Karpas-422 (cell line): ENCODE results near the gene IGFBPL1. TPM values are rescaled to one million over a fixed set of nuclear protein-coding genes. Genes with fewer than 3 reads are reported as not detected.
"Not testable (repeated sequence)": the region's sequence is repeated elsewhere in the genome, so short reads cannot be mapped to it uniquely, and the experiment has no call there.

ENCODE experiments used
- DNase-seq: peaks from one replicate; pipeline ENCODE4 v3.0.0-alpha.2; 2015
- H2AFZ ChIP-seq: fragments of 200-600 bp; sonication (generic); 2 replicates; pipeline ENCODE4 v1.6.1; 2014; ENCODE audit warnings: antibody characterized with exemption, low read length, mixed read lengths
- H3K27ac ChIP-seq: fragments of 200-600 bp; sonication (generic); 2 replicates; pipeline ENCODE4 v1.5.1; 2014; ENCODE audit warnings: mild to moderate bottlenecking, low read length, moderate library complexity
- H3K27me3 ChIP-seq: fragments of 200-600 bp; sonication (generic); 2 replicates; pipeline ENCODE4 v1.6.1; 2014; ENCODE audit warnings: low read length, mixed read lengths
- H3K36me3 ChIP-seq: fragments of 200-600 bp; sonication (generic); 2 replicates; pipeline ENCODE4 v1.6.1; 2014; ENCODE audit warnings: low read length, mixed read lengths; ENCODE audit not compliant: insufficient read depth
- H3K4me1 ChIP-seq: fragments of 200-600 bp; sonication (generic); 2 replicates; pipeline ENCODE4 v1.6.1; 2014; ENCODE audit warnings: mild to moderate bottlenecking, low read length, mixed read lengths
- H3K4me2 ChIP-seq: fragments of 200-600 bp; sonication (generic); 2 replicates; pipeline ENCODE4 v1.6.1; 2014; ENCODE audit warnings: low read length, low read depth, mild to moderate bottlenecking; ENCODE audit not compliant: poor library complexity, severe bottlenecking
- H3K4me3 ChIP-seq: fragments of 200-600 bp; sonication (generic); 2 replicates; pipeline ENCODE4 v1.5.1; 2014; ENCODE audit warnings: mild to moderate bottlenecking, antibody characterized with exemption, low read length, mixed read lengths
- H3K79me2 ChIP-seq: fragments of 200-600 bp; sonication (generic); 2 replicates; pipeline ENCODE4 v1.6.1; 2014; ENCODE audit warnings: mild to moderate bottlenecking, low read length, mixed read lengths
- H3K9ac ChIP-seq: fragments of 200-600 bp; sonication (generic); 2 replicates; pipeline ENCODE4 v1.6.0; 2014; ENCODE audit warnings: low read length
- H3K9me2 ChIP-seq: fragments of 200-600 bp; sonication (generic), shearing (Covaris generic); replicated peaks from 2 replicates; pipeline ENCODE4 v1.6.0; 2014; ENCODE audit warnings: mild to moderate bottlenecking, low read length, moderate library complexity; ENCODE audit not compliant: insufficient read depth
- H3K9me3 ChIP-seq: fragments of 300-700, 200-600 bp; sonication (generic); 2 replicates; pipeline ENCODE4 v1.6.1; 2014; ENCODE audit warnings: low read length, mixed read lengths
- H4K20me1 ChIP-seq: fragments of 200-600 bp; sonication (generic); 2 replicates; pipeline ENCODE4 v1.6.1; 2014; ENCODE audit warnings: mild to moderate bottlenecking, antibody characterized with exemption, low read length, low read depth; ENCODE audit not compliant: insufficient read depth
- total RNA-seq: library from RNA; depleted of rRNA; stranded (reverse); fragments of >200 nt; shearing (Covaris generic); gene quantifications from 2 replicates; pipeline ENCODE4 v1.2.3, GENCODE V29; 2014; ENCODE audit warnings: low replicate concordance; rRNA removed

IGFBPL1 gene, protein sequence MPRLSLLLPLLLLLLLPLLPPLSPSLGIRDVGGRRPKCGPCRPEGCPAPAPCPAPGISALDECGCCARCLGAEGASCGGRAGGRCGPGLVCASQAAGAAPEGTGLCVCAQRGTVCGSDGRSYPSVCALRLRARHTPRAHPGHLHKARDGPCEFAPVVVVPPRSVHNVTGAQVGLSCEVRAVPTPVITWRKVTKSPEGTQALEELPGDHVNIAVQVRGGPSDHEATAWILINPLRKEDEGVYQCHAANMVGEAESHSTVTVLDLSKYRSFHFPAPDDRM
- total RNA-seq = not detected in 2 replicates

DNA sequence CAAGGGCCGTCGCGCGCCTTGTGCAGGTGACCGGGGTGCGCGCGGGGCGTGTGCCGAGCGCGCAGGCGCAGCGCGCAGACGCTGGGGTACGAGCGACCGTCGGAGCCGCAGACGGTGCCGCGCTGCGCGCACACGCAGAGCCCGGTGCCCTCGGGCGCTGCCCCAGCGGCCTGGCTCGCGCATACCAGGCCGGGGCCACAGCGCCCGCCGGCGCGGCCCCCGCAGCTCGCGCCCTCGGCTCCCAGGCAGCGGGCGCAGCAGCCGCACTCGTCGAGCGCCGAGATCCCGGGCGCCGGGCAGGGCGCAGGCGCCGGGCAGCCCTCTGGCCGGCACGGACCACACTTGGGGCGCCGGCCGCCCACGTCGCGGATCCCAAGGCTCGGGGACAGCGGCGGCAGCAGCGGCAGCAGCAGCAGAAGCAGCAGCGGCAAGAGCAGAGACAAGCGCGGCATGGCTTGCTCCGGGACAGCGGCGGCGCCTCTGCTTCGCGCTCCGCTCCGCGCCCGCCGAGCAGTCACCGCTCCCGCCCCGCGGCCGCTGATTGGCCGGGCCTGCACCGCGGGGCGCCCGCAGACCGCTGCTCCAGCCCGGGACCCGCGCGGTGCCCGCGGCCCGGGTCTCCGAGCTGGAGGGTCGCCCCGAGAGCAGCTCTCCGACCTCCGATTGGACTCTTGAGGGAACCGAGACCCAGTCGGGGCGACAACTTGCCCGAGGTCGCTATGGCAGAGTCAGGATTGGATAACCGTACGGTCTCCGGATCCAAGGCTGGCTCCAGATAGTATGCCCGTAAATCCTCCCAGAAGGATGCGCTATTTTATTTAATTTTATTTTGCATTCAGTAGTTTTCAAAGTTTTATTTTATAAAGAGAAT lies at the start of gene IGFBPL1:
TSS of gene IGFBPL1 (minus strand) at position 482 of the 871 bp plus-strand sequence. CDS start at position 452, 30 bp downstream.
- no peaks in the 10 kb centered on the region for H3K27me3 ChIP-seq
- H2AFZ ChIP-seq = no peak within 1 kb of the TSS
- H3K4me3 ChIP-seq = no peak within 1 kb of the TSS
- no peaks in the 10 kb centered on the region for H3K4me1 ChIP-seq
- H3K4me2 ChIP-seq = no peak within 1 kb of the TSS
- H3K27ac ChIP-seq = no peak within 1 kb of the TSS
- no peaks in the 10 kb centered on the region for H4K20me1 ChIP-seq
- H3K79me2 ChIP-seq = no peaks in the 10 kb centered on the region
- H3K9me2 ChIP-seq = no peaks in the 10 kb centered on the region
- H3K36me3 ChIP-seq = no peaks in the 10 kb centered on the region
- no peaks in the 10 kb centered on the region for H3K9me3 ChIP-seq
- DNase-seq = no peak
- H3K9ac ChIP-seq = no peak within 1 kb of the TSS

- not testable (repeated sequence) for H3K9me2 ChIP-seq, H3K9me3 ChIP-seq, H3K4me1 ChIP-seq, H3K4me3 ChIP-seq, H3K79me2 ChIP-seq, H3K4me2 ChIP-seq, H3K27me3 ChIP-seq, H3K9ac ChIP-seq, H3K36me3 ChIP-seq, H2AFZ ChIP-seq, H4K20me1 ChIP-seq, H3K27ac ChIP-seq, DNase-seq
Measured at GRCh38 chr9:38472583-38473249, 48.5 kb upstream of the IGFBPL1 start.

DNA sequence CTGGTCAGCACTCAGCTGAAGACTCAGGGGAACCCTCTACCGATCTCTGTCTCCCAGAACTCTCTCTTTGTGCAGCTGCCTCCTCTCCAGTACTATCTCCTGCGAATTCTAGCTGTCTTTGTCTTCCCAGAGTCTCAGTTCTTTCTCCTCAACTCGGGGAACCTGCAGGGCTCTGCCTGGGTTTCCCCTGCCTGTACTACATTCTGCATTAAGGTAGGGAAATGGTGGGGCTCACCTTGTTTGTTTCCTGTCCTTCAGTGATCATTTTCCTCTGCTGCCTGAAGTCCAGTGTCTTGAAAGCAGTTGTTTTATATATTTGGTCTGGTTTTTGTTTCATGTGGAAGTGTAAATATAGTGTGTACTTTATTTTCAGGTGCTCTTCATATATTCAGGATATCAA lies 43.1 kb upstream of the IGFBPL1 start:
- Histone ChIP-seq H3K9ac (no peak overlapping the region), H3K4me3 (no peak overlapping the region), H3K27ac (no peak overlapping the region), H3K79me2 (no peaks in the 10 kb centered on the region), H3K9me3 (no peaks in the 10 kb centered on the region), H4K20me1 (no peaks in the 10 kb centered on the region), H3K4me2 (no peak overlapping the region), H2AFZ (no peak overlapping the region), H3K9me2 (no peaks in the 10 kb centered on the region), H3K27me3 (no peaks in the 10 kb centered on the region), H3K4me1 (no peaks in the 10 kb centered on the region), H3K36me3 (no peaks in the 10 kb centered on the region)
- no peak for DNase-seq

DNA sequence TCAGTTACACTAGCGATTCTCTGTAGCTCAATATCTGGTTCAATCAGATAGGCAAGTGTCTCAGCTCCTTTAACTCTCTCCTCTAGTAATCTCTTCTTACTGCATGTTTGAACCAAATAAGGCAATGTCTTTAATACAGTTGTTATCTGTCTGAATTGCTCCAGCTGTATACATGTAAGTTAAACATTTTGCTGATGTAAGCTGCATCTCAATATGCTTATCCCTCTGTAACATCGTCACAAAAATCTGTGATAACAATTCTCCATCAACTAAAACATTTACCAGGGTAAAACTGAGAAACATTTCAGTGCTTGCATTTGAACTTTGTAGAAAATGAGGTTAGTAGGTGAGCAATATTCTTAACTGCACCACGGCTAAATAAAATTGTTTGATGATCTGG lies 29.6 kb upstream of the IGFBPL1 start:
- Histone ChIP-seq H3K27ac (no peak overlapping the region), H3K9me2 (no peaks in the 10 kb centered on the region), H3K4me3 (no peak overlapping the region), H3K36me3 (no peaks in the 10 kb centered on the region), H3K27me3 (0 out of 2 replicates have a peak, but pooled peaks cover 2% of the 10 kb centered on the region), H3K9ac (no peak overlapping the region), H2AFZ (no peak overlapping the region), H3K79me2 (no peaks in the 10 kb centered on the region), H3K4me1 (no peaks in the 10 kb centered on the region), H3K9me3 (no peaks in the 10 kb centered on the region), H4K20me1 (no peaks in the 10 kb centered on the region), H3K4me2 (no peak overlapping the region)
- no peak for DNase-seq

DNA sequence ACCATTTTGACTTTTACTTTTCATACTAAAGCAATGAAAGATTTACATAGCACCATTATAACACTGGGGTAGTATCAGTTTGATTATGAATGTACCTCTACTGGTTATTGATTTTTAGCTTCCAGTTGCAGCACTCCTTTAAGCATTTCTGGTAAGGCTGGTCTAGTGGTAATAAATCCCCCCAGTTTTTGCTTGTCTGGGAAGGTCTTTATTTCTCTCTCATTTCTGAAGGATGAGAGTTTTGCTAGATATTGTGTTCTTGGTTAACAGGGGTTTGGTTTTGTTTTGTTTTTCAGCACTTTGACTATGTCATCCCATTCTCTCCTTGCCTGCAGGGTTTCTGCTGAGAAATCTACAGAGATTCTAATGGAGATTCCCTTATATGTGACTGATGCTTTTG lies 26.9 kb upstream of the IGFBPL1 start:
- 0 out of 2 replicates have a peak, but pooled peaks cover 2% of the 10 kb centered on the region for H3K27me3 ChIP-seq
- H3K79me2 ChIP-seq = no peaks in the 10 kb centered on the region
- no peaks in the 10 kb centered on the region for H3K9me3 ChIP-seq
- no peak for DNase-seq
- H3K4me2 ChIP-seq = no peak overlapping the region
- no peaks in the 10 kb centered on the region for H4K20me1 ChIP-seq
- H3K4me3 ChIP-seq = no peak overlapping the region
- no peaks in the 10 kb centered on the region for H3K4me1 ChIP-seq
- no peaks in the 10 kb centered on the region for H3K9me2 ChIP-seq
- H3K36me3 ChIP-seq = no peaks in the 10 kb centered on the region
- no peak overlapping the region for H2AFZ ChIP-seq
- no peak overlapping the region for H3K9ac ChIP-seq
- H3K27ac ChIP-seq = no peak overlapping the region

- Histone ChIP-seq H3K9ac (no peak overlapping the region), H3K9me2 (no peaks in the 10 kb centered on the region), H3K9me3 (no peaks in the 10 kb centered on the region), H2AFZ (no peak overlapping the region), H3K4me2 (no peak overlapping the region), H3K4me1 (no peaks in the 10 kb centered on the region), H3K36me3 (no peaks in the 10 kb centered on the region), H3K4me3 (no peak overlapping the region), H4K20me1 (no peaks in the 10 kb centered on the region), H3K27ac (no peak overlapping the region), H3K27me3 (no peaks in the 10 kb centered on the region), H3K79me2 (no peaks in the 10 kb centered on the region)
- DNase-seq = no peak
Measured at GRCh38 chr9:38447703-38448102, 23.4 kb upstream of the IGFBPL1 start.

- Histone ChIP-seq H3K4me1 (no peaks in the 10 kb centered on the region), H3K27ac (no peak overlapping the region), H3K9ac (no peak overlapping the region), H4K20me1 (no peaks in the 10 kb centered on the region), H3K36me3 (no peaks in the 10 kb centered on the region), H3K9me3 (no peaks in the 10 kb centered on the region), H3K9me2 (no peaks in the 10 kb centered on the region), H3K4me2 (no peak overlapping the region), H3K27me3 (no peaks in the 10 kb centered on the region), H3K79me2 (no peaks in the 10 kb centered on the region), H3K4me3 (no peak overlapping the region), H2AFZ (no peak overlapping the region)
- peak; percentile 44 for DNase-seq
Measured at GRCh38 chr9:38445154-38446043, 21.1 kb upstream of the IGFBPL1 start.
